Effector memory CD4-positive, alpha-beta T cell (primary cell): ENCODE measurements around the gene GPR18.

Experiments used
- DNase-seq, 3 donors: peaks; one replicate each; pipeline ENCODE4 v3.0.0-alpha.2; 2020
- H3K27ac ChIP-seq: 2 replicates; pipeline ENCODE4 v1.7.0; 2013; ENCODE audit warnings: mild to moderate bottlenecking, low read length, moderate library complexity; ENCODE audit not compliant: insufficient read depth, poor library complexity, severe bottlenecking
- H3K27me3 ChIP-seq: replicated peaks from 2 replicates; pipeline ENCODE4 v1.7.0; 2013; ENCODE audit warnings: mild to moderate bottlenecking, low read length; ENCODE audit not compliant: insufficient read depth, control insufficient read depth, poor library complexity, severe bottlenecking
- H3K36me3 ChIP-seq: 2 replicates; pipeline ENCODE4 v1.7.0; 2013; ENCODE audit warnings: mild to moderate bottlenecking, low read length, moderate library complexity; ENCODE audit not compliant: control insufficient read depth, insufficient read depth
- H3K4me1 ChIP-seq: 2 replicates; pipeline ENCODE4 v1.7.0; 2013; ENCODE audit warnings: low read length, mild to moderate bottlenecking; ENCODE audit not compliant: control insufficient read depth, insufficient read depth, poor library complexity, severe bottlenecking
- H3K4me3 ChIP-seq: 2 replicates; pipeline ENCODE4 v1.7.0; 2013; ENCODE audit warnings: low read length, low read depth, mild to moderate bottlenecking; ENCODE audit not compliant: insufficient read depth, poor library complexity, severe bottlenecking
- H3K9me3 ChIP-seq: 2 replicates; pipeline ENCODE4 v1.7.0; 2013; ENCODE audit warnings: mild to moderate bottlenecking, low read length, moderate library complexity; ENCODE audit not compliant: control insufficient read depth

The GPR18 gene

DNA sequence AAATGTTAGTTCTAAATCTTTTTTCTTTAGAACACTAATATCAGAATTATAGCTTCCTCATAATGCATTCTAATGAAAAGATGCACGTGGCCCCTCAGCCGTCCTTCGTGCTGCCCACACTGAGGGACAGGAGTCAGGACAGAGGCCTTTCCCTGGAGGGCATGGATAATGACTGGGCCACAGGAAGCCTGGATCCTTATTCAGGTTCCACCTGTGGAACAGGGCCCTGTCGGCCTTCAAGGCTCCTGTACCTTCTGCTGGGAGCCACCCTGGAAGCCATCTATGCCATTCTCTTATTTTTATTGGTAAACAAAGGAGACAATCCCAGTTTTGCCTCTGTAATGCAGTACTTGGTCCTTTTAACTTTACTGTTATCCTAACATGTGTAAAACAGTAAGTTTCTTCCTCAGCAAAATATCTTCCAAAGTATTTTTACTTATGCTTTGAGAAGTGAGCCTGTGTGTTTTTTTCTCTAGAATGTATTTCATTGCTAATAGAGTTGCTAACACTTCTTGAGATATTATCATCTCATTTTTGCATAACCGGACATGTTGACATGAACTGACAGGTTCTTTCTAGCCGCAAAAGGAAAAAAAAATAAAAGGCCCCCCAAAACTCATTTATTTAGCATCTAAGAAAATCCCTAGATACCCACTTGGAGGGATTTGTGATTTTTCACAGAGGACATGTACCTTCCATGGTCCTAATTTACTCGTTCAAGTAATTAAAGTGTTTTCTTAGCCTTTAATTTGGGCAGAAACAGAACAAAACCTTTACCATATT, 43.1 kb upstream of the GPR18 start:
- H3K4me3 ChIP-seq = peak overlapping the region; percentile 85
- peaks cover 18% of the 10 kb centered on the region for H3K36me3 ChIP-seq
- DNase-seq = no peak
- peaks cover 50% of the 10 kb centered on the region for H3K4me1 ChIP-seq
- H3K9me3 ChIP-seq = no peaks in the 10 kb centered on the region
- H3K27me3 ChIP-seq = no peaks in the 10 kb centered on the region
- H3K27ac ChIP-seq = peak overlapping the region; percentile 89

DNA sequence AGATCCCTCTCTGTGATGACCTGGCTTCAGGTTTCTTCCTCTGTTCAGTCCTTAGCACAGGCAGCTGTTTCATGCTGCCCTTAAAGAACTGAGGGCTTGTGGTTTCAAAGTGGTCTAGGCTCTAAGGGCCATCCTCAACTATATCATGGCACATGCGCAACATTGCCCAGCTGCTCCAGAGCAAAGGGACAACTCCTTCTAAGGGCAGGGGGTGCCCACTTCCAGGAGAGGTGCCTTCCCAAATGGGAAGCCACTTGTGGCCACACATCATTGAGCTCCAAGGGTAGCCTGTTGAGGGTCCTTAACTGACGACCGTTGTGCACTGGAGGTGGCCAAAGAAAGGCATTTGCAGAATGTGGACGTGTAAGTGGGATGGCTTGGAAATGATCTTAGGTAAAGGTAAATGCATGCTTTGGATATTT, 41.8 kb upstream of the GPR18 start:
- DNase-seq = no peak
- Histone ChIP-seq H3K27me3 (no peaks in the 10 kb centered on the region), H3K4me3 (peak overlapping the region; percentile 41), H3K27ac (peak overlapping the region; percentile 89), H3K4me1 (peaks cover 61% of the 10 kb centered on the region), H3K9me3 (no peaks in the 10 kb centered on the region), H3K36me3 (peaks cover 26% of the 10 kb centered on the region)

DNA sequence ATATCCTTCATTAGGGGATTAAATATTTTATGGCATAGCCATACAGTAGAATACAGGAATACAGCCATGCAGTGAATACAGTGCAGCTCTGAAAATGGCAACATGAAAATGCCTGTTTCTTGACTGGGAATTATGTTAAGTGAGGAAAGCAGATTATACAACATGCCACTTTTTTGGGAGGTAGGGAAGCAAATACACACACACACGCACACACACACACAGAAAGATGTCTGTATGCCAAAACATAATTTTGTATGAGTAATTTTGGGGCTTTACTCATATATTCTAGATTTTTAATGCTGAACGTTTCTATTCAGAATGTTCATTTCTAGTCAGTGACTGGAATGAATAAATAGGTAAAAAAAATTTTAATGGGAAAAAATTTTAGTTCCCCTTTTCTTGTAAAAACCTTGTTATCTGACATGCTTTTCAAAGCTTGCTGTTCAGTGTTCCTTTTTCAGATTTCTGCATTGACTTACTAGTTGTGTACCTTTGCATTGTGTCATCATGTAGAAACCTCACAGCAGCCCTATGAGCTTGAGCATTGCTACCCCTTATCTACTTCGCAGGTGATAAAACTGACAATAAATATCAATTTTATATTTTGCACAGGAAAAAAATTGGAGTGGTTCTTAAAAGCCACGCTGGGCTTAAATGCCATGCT, 41.2 kb upstream of the GPR18 start:
- Histone ChIP-seq H3K4me1 (peaks cover 64% of the 10 kb centered on the region), H3K27ac (peak overlapping the region; percentile 89), H3K4me3 (peak overlapping the region; percentile 41), H3K27me3 (no peaks in the 10 kb centered on the region), H3K9me3 (no peaks in the 10 kb centered on the region), H3K36me3 (peaks cover 32% of the 10 kb centered on the region)
- no peak for DNase-seq

DNA sequence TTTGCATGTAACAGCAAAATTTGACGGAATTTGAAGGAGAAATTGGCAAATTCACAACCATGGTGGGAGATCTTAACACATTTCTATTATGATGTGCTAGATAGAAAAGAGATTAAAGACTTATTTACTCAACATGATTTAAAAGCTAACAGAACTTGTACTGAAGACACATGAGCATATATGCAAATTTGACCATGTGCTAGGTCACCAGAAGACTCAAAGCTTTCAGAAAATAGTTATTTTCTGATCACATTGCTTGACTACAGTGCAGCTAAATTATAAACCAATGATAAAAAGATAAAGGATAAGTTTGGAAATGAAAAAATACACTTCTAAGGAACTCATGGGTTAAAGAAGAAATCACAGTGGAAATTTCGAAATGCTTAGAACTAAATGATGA, 39.9 kb upstream of the GPR18 start:
- DNase-seq = no peak
- Histone ChIP-seq H3K36me3 (peaks cover 33% of the 10 kb centered on the region), H3K4me3 (peak overlapping the region; percentile 30), H3K27ac (peak overlapping the region; percentile 89), H3K27me3 (no peaks in the 10 kb centered on the region), H3K4me1 (peaks cover 72% of the 10 kb centered on the region), H3K9me3 (no peaks in the 10 kb centered on the region)

DNA sequence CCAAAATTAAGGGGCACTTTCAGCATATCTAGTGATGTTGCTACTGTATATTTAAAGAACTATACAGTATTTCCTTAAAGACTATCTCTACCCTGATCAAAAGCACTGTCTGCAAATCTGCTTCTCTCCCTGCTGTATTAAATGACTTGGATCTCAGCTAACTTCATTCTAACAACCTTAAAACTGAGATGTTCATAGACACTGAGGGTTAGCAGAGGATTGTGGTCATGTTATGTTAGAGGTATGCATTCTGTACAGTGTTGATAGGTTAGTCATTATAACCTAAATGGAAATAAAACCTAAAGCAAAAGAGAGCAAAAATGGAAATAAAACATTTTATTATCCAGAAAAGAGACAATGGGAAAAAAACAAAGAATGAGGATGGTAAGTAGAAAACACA, 39.2 kb upstream of the GPR18 start:
- DNase-seq = no peak
- peaks cover 34% of the 10 kb centered on the region for H3K36me3 ChIP-seq
- no peaks in the 10 kb centered on the region for H3K27me3 ChIP-seq
- H3K9me3 ChIP-seq = no peaks in the 10 kb centered on the region
- peak overlapping the region; percentile 30 for H3K4me3 ChIP-seq
- peaks cover 68% of the 10 kb centered on the region for H3K4me1 ChIP-seq
- peak overlapping the region; percentile 89 for H3K27ac ChIP-seq

DNA sequence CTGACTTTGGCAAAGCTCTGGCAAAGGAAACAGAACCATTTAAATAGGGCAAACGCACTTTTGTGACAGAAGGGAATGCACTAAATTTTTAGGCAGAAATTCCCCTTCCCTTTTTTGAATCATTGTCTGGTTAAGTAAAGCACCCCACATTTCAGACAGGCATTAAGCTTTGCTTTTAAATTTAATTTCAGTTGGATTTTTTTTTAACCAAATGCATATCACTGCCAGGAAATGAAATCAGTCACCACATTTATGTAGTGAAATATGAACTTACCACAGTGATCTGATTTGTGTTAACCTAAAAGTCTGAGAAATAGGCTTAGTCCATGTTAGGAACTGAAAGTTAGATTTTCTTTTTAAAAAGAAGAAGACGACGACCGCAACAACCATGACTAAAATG, 38.2 kb upstream of the GPR18 start:
- no peak for DNase-seq
- H3K9me3 ChIP-seq = no peaks in the 10 kb centered on the region
- no peaks in the 10 kb centered on the region for H3K27me3 ChIP-seq
- peaks cover 34% of the 10 kb centered on the region for H3K36me3 ChIP-seq
- peak overlapping the region; percentile 89 for H3K27ac ChIP-seq
- peak overlapping the region; percentile 30 for H3K4me3 ChIP-seq
- H3K4me1 ChIP-seq = peaks cover 62% of the 10 kb centered on the region

DNA sequence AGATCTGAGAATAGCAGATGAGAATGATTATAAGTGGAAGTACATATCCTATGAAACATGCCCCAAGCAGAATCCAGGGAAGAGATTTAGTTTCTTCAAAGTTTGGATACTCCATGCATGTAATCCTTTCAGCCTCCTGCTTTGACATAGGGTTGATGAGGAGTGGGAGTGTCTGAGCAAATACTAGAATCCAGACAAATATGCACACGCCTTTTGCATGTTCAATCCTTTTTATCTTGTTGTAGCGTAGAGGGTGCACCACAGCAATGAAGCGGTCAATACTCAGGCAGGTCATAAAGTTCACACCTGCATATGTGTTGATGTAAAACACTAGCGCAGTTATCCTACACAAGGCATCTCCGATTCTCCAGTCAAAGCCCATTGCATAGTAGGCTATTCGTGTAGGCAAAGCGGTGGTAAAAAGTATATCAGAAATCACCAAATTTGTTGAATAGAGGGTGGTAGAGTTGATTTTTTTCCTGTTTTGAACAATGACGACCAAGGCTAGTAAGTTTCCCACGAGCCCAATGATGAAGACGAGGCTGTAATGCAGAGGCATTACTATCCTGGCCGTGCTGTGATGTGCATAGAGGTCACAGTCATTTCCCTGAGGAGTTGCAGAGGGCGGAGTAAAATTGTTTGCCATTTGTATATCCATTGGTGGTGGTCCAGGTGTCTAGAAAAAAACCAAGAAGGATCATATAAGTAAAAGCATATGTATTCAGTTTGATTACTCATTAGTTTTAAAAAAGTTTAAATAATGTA, 37.5 kb upstream of the GPR18 start:
- Histone ChIP-seq H3K4me1 (peaks cover 62% of the 10 kb centered on the region), H3K27me3 (no peaks in the 10 kb centered on the region), H3K27ac (peak overlapping the region; percentile 89), H3K9me3 (no peaks in the 10 kb centered on the region), H3K36me3 (peaks cover 34% of the 10 kb centered on the region), H3K4me3 (peak overlapping the region; percentile 31)
- no peak for DNase-seq

DNA sequence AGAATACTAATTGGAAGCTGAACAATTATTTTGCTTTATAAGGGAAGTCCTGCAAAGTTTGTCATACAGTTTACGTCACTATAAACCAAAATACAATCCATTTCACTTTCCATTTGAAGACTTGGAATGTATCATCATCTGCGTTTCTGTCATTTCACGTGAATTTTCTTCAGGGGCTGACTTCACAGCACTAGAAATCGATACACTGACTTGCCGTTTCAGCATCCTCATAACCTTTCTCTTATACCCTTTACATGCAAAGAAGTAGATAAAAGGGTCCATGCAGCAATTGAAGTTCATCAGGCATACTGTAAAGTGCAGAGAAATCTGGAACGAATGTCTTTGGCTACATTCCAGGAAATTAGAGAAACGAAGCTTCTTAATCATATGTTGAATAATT, 36.8 kb upstream of the GPR18 start:
- Histone ChIP-seq H3K36me3 (peaks cover 34% of the 10 kb centered on the region), H3K27ac (peak overlapping the region; percentile 89), H3K27me3 (no peaks in the 10 kb centered on the region), H3K9me3 (no peaks in the 10 kb centered on the region), H3K4me1 (peaks cover 56% of the 10 kb centered on the region), H3K4me3 (peak overlapping the region; percentile 31)
- DNase-seq = no peak

DNA sequence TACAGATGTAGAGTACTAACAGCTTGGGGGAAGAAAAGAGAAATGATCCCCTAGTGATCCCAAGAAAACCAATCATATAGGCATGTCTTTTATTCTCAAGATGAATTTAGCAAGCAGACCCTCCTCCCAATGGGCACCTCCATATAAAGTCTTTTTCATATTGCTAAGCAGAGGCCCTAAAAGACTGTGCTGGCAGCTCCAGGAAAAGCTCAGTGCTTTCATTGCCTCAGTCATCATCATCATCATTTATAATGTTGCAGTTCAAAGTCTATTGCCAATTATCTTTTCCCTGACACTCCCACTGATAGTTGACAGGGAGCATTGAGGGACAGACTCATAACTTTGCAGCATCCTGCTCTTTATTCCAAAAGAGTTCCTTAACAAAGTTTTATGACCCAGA, 36.0 kb upstream of the GPR18 start:
- peaks cover 52% of the 10 kb centered on the region for H3K4me1 ChIP-seq
- DNase-seq = no peak
- no peaks in the 10 kb centered on the region for H3K27me3 ChIP-seq
- H3K4me3 ChIP-seq = no peak overlapping the region
- peaks cover 34% of the 10 kb centered on the region for H3K36me3 ChIP-seq
- no peaks in the 10 kb centered on the region for H3K9me3 ChIP-seq
- H3K27ac ChIP-seq = peak overlapping the region; percentile 89

DNA sequence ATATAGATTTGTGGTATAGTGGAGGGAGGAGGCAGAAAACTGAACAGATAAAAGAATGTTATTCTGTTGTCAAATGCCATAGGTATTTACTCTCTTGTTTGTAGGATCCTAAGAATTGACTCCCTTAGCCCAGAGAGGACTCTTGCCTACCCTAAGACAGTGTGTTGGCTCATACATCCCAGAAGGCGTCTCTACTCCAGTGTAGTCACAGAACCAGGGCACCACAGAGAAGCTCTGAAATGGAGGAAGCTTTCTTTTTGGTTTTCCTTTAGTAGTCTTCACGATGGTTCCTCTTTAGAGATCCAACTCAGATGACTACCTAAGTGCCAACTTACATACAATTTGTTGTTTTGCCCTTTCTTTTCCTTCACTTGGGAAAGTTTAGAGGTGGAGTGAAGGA, 35.0 kb upstream of the GPR18 start:
- DNase-seq = no peak
- Histone ChIP-seq H3K27me3 (no peaks in the 10 kb centered on the region), H3K4me1 (peaks cover 55% of the 10 kb centered on the region), H3K27ac (peak overlapping the region; percentile 37), H3K4me3 (no peak overlapping the region), H3K9me3 (no peaks in the 10 kb centered on the region), H3K36me3 (peaks cover 34% of the 10 kb centered on the region)
